ENCODE measurements around the gene C8A.

Gene C8A

DNA sequence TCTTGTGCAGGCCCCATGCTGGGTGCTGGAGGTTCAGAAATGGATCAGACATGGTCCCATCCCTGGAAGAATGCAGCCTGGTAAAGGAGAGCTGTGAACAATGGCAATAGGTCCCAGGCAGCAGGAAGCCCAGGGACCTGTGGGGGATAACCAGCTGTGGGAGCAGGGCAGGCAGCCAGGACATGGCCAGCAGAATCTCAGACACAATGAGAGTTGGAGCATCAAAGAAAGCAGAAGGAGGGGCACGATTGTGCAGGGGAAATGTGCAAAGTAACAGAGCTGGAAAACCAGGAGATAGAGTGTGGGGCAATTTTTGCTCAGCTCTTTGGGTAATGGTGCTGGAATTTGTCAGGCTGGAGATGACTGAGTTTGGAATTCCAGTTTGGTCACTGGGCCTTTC lies 66.9 kb downstream of the C8A start:
- no peak for DNase-seq (ENCODE audit: low read depth)
- H3K4me3 ChIP-seq (ENCODE audit: low read depth, low read length): no peak overlapping the region
- TF ChIP-seq, protein P1, sequence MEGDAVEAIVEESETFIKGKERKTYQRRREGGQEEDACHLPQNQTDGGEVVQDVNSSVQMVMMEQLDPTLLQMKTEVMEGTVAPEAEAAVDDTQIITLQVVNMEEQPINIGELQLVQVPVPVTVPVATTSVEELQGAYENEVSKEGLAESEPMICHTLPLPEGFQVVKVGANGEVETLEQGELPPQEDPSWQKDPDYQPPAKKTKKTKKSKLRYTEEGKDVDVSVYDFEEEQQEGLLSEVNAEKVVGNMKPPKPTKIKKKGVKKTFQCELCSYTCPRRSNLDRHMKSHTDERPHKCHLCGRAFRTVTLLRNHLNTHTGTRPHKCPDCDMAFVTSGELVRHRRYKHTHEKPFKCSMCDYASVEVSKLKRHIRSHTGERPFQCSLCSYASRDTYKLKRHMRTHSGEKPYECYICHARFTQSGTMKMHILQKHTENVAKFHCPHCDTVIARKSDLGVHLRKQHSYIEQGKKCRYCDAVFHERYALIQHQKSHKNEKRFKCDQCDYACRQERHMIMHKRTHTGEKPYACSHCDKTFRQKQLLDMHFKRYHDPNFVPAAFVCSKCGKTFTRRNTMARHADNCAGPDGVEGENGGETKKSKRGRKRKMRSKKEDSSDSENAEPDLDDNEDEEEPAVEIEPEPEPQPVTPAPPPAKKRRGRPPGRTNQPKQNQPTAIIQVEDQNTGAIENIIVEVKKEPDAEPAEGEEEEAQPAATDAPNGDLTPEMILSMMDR (IDR thresholded peaks at IDR 0.05; ENCODE audit: low read depth, low read length, missing control alignments): no peak
- in situ Hi-C loops (cut with HindIII; ENCODE audit: low sequenced_read_pairs): no loop called here

- TF ChIP-seq, protein P1 (IDR thresholded peaks at IDR 0.05; ENCODE audit: low read depth, low read length, missing control alignments): no peak
- DNase-seq (ENCODE audit: low read depth): no peak
- H3K4me3 ChIP-seq (ENCODE audit: low read depth, low read length): no peak overlapping the region
- in situ Hi-C loops (cut with HindIII; ENCODE audit: low sequenced_read_pairs): no loop called here
Measured at GRCh38 chr1:56922070-56922469, 67.5 kb downstream of the C8A start.

- no peak for DNase-seq (ENCODE audit: low read depth)
- in situ Hi-C loops (cut with HindIII; ENCODE audit: low sequenced_read_pairs): no loop called here
- TF ChIP-seq, protein P1 (IDR thresholded peaks at IDR 0.05; ENCODE audit: low read depth, low read length, missing control alignments): no peak
- H3K4me3 ChIP-seq (ENCODE audit: low read depth, low read length): no peak overlapping the region
Measured at GRCh38 chr1:56922507-56922906, 67.9 kb downstream of the C8A start.

GRCh38 chr1:56923201-56923600 lies 68.6 kb downstream of the C8A start:
- TF ChIP-seq, protein P1 (IDR thresholded peaks at IDR 0.05; ENCODE audit: low read depth, low read length, missing control alignments): no peak
- in situ Hi-C loops (cut with HindIII; ENCODE audit: low sequenced_read_pairs): no loop called here
- no peak for DNase-seq (ENCODE audit: low read depth)
- no peak overlapping the region for H3K4me3 ChIP-seq (ENCODE audit: low read depth, low read length)

DNA sequence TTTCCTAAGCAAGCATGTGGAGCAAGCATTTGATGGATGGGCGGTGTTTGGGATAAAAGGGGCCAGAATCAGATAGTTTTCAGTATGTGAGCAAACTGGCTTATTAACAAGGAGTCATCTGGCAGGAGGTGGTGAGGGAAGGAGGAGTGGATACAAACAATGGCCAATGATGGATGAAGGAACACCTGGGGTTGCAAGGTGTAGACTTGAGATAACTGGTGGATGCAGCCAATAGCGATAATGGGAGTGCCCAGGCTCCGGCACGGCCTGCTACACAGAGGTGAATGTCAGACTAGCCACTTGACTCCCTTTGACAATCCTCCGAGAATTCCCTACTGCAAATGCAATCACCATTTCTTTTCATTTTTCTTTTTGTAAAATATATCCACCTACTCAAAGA lies 69.5 kb downstream of the C8A start:
- DNase-seq (ENCODE audit: low read depth): no peak
- TF ChIP-seq, protein P1 (IDR thresholded peaks at IDR 0.05; ENCODE audit: low read depth, low read length, missing control alignments): no peak
- in situ Hi-C loops (cut with HindIII; ENCODE audit: low sequenced_read_pairs): no loop called here
- no peak overlapping the region for H3K4me3 ChIP-seq (ENCODE audit: low read depth, low read length)

- no peak overlapping the region for H3K4me3 ChIP-seq (ENCODE audit: low read depth, low read length)
- in situ Hi-C loops (cut with HindIII; ENCODE audit: low sequenced_read_pairs): no loop called here
- TF ChIP-seq, protein P1 (IDR thresholded peaks at IDR 0.05; ENCODE audit: low read depth, low read length, missing control alignments): no peak
- DNase-seq (ENCODE audit: low read depth): no peak
Measured at GRCh38 chr1:56925193-56925592, 70.6 kb downstream of the C8A start.

- TF ChIP-seq, protein P1 (IDR thresholded peaks at IDR 0.05; ENCODE audit: low read depth, low read length, missing control alignments): no peak
Measured at GRCh38 chr1:56927171-56927570, 72.6 kb downstream of the C8A start.

More at GRCh38 chr1:56927171-56927570, 72.6 kb downstream of the C8A start:
- H3K4me3 ChIP-seq (ENCODE audit: low read depth, low read length): no peak overlapping the region
- DNase-seq (ENCODE audit: low read depth): no peak
- in situ Hi-C loops (cut with HindIII; ENCODE audit: low sequenced_read_pairs): no loop called here
